K562 (cell line): Measurements from ENCODE around the gene KATNB1. TPM values are rescaled to one million over a fixed set of nuclear protein-coding genes. Genes with fewer than 3 reads are reported as not detected.
A peak's percentile ranks its signal among the peaks of the same experiment; 100 is the strongest.

Experiments
- CXXC5 ChIP-seq: fragments of 250-450 bp; sonication (Bioruptor Pico); IDR thresholded peaks from 2 replicates; pipeline ENCODE4 v1.8.0; 2022; ENCODE audit warnings: inconsistent platforms, mild to moderate bottlenecking, moderate library complexity
- ETV5 ChIP-seq: sonication (generic); formaldehyde crosslinking; IDR thresholded peaks from 2 replicates; pipeline ENCODE4 v1.4.0; 2020; ENCODE audit warnings: low read depth, mild to moderate bottlenecking, missing genetic modification reagents
- EZH2 ChIP-seq: IDR thresholded peaks from 2 replicates; pipeline ENCODE4 v1.6.1; 2012; ENCODE audit warnings: low read depth, mild to moderate bottlenecking, inconsistent platforms, low read length, borderline replicate concordance
- FOS ChIP-seq: IDR thresholded peaks from 3 replicates; pipeline ENCODE4 v1.6.1; 2011; ENCODE audit not compliant: insufficient read length; ENCODE audit errors: extremely low read depth
- HNRNPUL1 ChIP-seq: fragments of 200-400 bp; formaldehyde crosslinking; IDR thresholded peaks from 2 replicates; pipeline ENCODE4 v1.6.1; 2017; ENCODE audit warnings: low read length
- MGA ChIP-seq: fragments of 450-650 bp; IDR thresholded peaks from 2 replicates; pipeline ENCODE4 v1.6.1; 2016; ENCODE audit warnings: mild to moderate bottlenecking, moderate library complexity
- PTRF ChIP-seq: fragments of 450-650 bp; IDR thresholded peaks from 2 replicates; pipeline ENCODE4 v1.6.1; 2016; ENCODE audit warnings: mild to moderate bottlenecking, missing genetic modification characterization, missing compliant biosample characterization
- SIRT6 ChIP-seq: IDR thresholded peaks from one replicate; pipeline ENCODE4 v1.6.1; 2012; ENCODE audit warnings: low read depth, mild to moderate bottlenecking, control low read depth, inconsistent platforms, low read length, moderate library complexity
- TCF3 ChIP-seq: sonication (generic); formaldehyde crosslinking; IDR thresholded peaks from 2 replicates; pipeline ENCODE4 v1.4.0; 2020; ENCODE audit warnings: mild to moderate bottlenecking, missing genetic modification reagents
- TRIM25 ChIP-seq: fragments of 450-650 bp; IDR thresholded peaks from 2 replicates; pipeline ENCODE4 v1.7.0; 2016; ENCODE audit warnings: borderline replicate concordance
- ZBTB26 ChIP-seq: fragments of 450-650 bp; formaldehyde crosslinking; IDR thresholded peaks from 2 replicates; pipeline ENCODE4 v1.4.0; 2022; ENCODE audit warnings: missing genetic modification characterization
- ZEB2 ChIP-seq: fragments of 450-650 bp; IDR thresholded peaks from 2 replicates; pipeline ENCODE4 v1.6.1; 2016
- ZNF232 ChIP-seq: sonication (generic); formaldehyde crosslinking; IDR thresholded peaks from 2 replicates; pipeline ENCODE4 v1.8.0; 2022; ENCODE audit warnings: mild to moderate bottlenecking, missing genetic modification reagents
- polyA plus RNA-seq, 8 experiments: library from polyadenylated mRNA; depleted of rRNA in 4 of 8; stranded (reverse) in 5 of 8; unstranded in 3 of 8; fragments of >200 nt; fragmentation: Nextera tagmentation in 2 of 8; fragmentation: Illumina TruSeq in 1 of 8; extraction: Ambion mirVana in 2 of 8; extraction: Trizol in 1 of 8; gene quantifications; 2 replicates each; pipeline versions ENCODE4 v1.2.1 to v1.2.3, GENCODE V29; 2011 to 2014; ENCODE audit warnings: inconsistent platforms in 1 of 8, missing spikeins in 1 of 8
- total RNA-seq, 7 experiments: library from RNA; depleted of rRNA in 6 of 7; stranded (reverse); fragments of >200 nt in 6 of 7; fragmentation: Illumina TruSeq in 2 of 7; extraction: Trizol in 2 of 7; gene quantifications; 2 replicates each; pipeline versions ENCODE4 v1.2.1 to v1.2.3, GENCODE V29; 2011 to 2021; ENCODE audit warnings: low replicate concordance in 1 of 7

Gene KATNB1
- total and polyA plus RNA-seq, 9 of the 15 experiments (the other 6 are each of a cell fraction or from before 2014, with no cell fraction given) = 1.2 to 52.6 (median 21.9) TPM

GRCh38 chr16:57720142-57720575, 15.4 kb upstream of the KATNB1 start (continued):
- no peak for TF ChIP-seq ZBTB26 (CRISPR knock-in tag)
- no peak for TF ChIP-seq CXXC5 (CRISPR knock-in tag)
- TF ChIP-seq TRIM25 = no peak
- no peak for TF ChIP-seq ZNF232 (CRISPR knock-in tag)
- peak; percentile 19; the same call in 1 of the 2 replicates for TF ChIP-seq TCF3 (CRISPR knock-in tag)
- no peak for TF ChIP-seq HNRNPUL1
- no peak for TF ChIP-seq PTRF
- no peak for TF ChIP-seq EZH2
- TF ChIP-seq FOS = no peak
- TF ChIP-seq SIRT6 = no peak
- TF ChIP-seq ETV5 (CRISPR knock-in tag) = 0 out of 2 replicates have a peak, but pooled peaks have one; percentile 32
- TF ChIP-seq ZEB2 = no peak
- TF ChIP-seq MGA = no peak
